GM20000 (cell line): ENCODE measurements around the gene ZNF74.
"Not testable (repeated sequence)": the region's sequence is repeated elsewhere in the genome, so short reads cannot be mapped to it uniquely, and the experiment has no call there.

Experiments
- DNase-seq: peaks from one replicate; pipeline ENCODE4 v3.0.0; 2012; ENCODE audit warnings: low spot score
- CTCF ChIP-seq: IDR thresholded peaks from 2 replicates; pipeline ENCODE4 v1.5.1; 2012; ENCODE audit warnings: mild to moderate bottlenecking, control low read depth; ENCODE audit errors: extremely low read depth, missing control alignments

The ZNF74 gene

GRCh38 chr22:20372406-20372854 is 21.5 kb upstream of the ZNF74 start:
- not testable (repeated sequence) for DNase-seq

- not testable (repeated sequence) for DNase-seq
Observed at GRCh38 chr22:20373195-20373706, 20.7 kb upstream of the ZNF74 start.

- DNase-seq = not testable (repeated sequence)
Observed at GRCh38 chr22:20374130-20374529, 19.8 kb upstream of the ZNF74 start.

- DNase-seq = not testable (repeated sequence)
Observed at GRCh38 chr22:20376281-20376680, 17.7 kb upstream of the ZNF74 start.

- DNase-seq = not testable (repeated sequence)
Observed at GRCh38 chr22:20376983-20377382, 17.0 kb upstream of the ZNF74 start.

- no peak for TF ChIP-seq CTCF
- DNase-seq = no peak
Observed at GRCh38 chr22:20378110-20378509, 15.8 kb upstream of the ZNF74 start.

GRCh38 chr22:20378684-20379083 is 15.3 kb upstream of the ZNF74 start:
- DNase-seq = not testable (repeated sequence)

- TF ChIP-seq CTCF = no peak
- DNase-seq = no peak
Observed at GRCh38 chr22:20380486-20380885, 13.5 kb upstream of the ZNF74 start.

- no peak for TF ChIP-seq CTCF
- DNase-seq = no peak
Observed at GRCh38 chr22:20383538-20383937, 10.4 kb upstream of the ZNF74 start.

GRCh38 chr22:20384171-20384570 is 9.8 kb upstream of the ZNF74 start:
- no peak for DNase-seq
- TF ChIP-seq CTCF = no peak

GRCh38 chr22:20384865-20385264 is 9.1 kb upstream of the ZNF74 start:
- no peak for DNase-seq
- no peak for TF ChIP-seq CTCF
